NCI-H2227 (cell line): ENCODE data around the gene LRP1B.

Experiments
- DNase-seq: peaks from one replicate; lab custom pipeline; 2025; ENCODE audit not compliant: unreplicated experiment; lab: John Stamatoyannopoulos, UW

Gene LRP1B

GRCh38 chr2:141959941-141960340 is 170.9 kb downstream of the LRP1B start:
- no peak for DNase-seq

DNA sequence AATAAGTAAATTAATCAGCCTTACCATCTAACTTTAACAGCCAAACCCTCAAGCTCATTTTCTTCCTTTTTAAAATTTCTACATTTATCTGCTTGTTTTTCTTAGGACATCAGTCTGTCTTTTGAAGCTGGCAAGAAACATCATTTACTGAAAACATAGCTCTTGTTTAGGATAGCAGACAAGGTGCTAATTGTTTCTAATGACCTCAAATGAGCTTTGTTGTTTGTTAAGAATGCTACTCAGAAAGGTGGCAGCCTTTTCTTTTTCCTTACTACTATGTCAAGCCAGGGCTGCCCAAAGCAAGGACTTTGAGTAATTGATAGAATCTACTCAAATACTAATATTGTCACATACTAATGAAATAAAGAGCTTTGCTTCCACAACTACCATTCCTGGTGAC is 171.8 kb downstream of the LRP1B start:
- no peak for DNase-seq

DNA sequence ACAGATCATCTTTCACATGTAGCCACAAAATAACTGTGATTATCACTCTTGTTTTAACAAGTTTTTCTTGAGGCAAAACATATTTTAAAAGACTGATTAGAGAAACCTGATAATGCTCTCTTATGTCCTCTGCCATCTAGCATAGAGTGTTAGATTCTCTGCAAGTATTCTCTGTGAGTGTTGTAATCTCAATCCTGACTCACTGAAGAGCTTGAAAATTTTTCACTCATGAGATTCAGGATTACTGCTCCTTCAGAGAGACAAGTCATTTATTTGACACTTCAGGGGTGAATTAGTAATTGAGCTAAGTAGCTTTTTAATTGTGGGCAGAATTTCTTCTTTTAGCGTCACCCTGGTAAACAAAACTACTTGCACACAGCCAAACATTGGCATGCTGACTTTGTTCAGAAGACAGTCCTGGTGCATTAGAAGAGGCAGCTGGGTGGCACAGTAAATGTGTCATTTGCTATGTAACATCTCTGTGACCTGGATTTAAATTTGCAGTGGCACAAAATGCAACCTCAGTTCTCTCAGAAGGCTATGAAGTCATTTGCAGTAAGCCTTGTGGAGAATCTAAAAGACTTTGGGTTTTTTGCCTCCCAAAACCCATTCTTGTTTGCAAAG is 172.9 kb downstream of the LRP1B start:
- DNase-seq, result no peak

DNA sequence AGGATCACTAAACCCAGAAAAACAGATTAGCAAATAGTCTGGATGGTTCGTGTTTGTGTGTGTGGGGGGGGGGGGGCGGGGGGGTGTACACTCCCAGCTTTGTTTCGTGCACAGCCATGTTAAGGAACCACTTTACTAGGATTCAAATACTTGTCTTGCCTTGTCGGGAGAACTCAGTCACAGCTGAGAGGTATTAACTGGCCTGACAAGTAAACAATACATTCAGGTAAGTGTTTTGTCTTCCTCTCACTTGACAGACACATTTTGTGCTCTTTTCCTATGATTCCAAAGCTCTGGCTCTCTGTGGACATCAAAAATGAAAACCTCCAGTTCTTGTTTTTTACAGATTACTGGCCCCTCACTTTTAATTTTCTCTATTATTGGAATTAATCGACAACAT is 173.5 kb downstream of the LRP1B start:
- DNase-seq, result no peak

- DNase-seq, result no peak
Measured at GRCh38 chr2:141947396-141948114, 183.3 kb downstream of the LRP1B start.

DNA sequence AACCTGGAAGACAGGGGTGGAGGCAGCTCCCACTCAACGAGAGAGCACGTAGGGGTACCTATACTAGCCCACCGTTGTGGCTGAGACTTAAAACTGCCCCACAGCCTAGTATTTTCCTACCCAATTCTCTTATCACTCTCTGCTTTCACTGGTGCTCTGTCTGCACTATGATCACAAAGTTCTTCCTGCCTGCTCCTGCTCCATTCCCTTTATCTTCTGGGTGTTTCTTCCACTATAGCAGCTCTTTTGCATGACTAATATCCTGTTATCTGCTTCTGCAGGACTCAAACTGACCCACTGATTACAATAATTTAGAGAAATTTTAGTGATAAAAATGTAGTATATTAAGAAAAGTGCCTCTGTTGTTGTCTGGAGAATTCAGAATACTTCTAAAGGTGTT is 184.8 kb downstream of the LRP1B start:
- no peak for DNase-seq

DNA sequence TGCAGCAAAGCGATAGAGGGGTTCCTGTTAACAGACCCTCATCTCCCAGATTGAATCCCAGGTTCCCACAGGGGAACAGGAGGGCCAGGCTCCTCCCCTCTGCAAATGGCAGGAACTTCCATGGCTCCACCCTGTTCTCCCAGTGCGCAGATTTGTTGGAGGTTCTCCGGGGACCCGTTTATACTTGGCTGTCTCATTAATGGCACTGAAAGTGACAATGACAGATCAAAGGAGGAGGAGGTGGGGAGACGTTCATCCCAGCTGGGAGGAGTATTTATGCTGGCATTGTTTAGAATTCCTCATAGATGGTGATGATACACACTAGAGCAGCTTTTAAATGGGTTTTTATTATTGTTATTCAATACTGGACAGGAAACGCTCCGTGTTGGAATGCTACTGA is 186.9 kb downstream of the LRP1B start:
- DNase-seq, result no peak

DNA sequence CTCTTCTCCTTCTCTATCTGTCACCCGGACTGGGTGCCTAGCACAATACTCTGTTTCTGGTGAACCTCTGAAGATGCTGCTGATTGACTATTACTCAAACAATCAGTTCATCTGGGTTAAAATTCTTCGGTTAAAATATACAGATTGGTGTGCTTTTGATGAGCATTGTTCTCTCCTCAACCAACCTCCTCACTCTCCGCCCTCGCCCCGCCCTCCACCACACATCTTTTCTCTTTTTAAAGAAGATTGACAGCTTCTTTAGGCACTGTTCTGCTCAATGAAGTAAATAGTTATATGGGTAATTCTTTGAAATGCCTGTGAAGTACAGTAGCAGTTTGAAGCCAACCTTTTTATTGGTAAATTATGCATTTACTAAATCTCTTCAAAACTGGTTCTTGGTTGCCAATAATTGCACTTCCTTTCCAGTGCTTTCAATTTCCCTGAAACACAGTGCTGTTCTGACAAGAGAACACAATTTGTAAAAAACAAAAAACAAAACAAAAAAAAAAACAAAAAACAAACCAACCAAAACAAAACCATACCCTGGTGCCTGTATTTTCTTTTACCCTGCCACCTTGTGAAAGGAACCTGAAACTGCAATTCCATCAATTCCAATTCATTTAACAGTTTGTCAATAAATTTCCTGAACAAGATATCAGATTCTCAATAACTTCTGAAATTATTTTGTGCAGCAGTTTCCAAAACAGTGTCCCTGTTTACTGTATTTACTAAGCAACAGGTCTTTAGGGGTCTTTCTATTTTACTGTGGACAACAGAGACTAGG is 188.6 kb downstream of the LRP1B start:
- DNase-seq, result no peak

GRCh38 chr2:141941210-141941714 is 189.6 kb downstream of the LRP1B start:
- no peak for DNase-seq

DNA sequence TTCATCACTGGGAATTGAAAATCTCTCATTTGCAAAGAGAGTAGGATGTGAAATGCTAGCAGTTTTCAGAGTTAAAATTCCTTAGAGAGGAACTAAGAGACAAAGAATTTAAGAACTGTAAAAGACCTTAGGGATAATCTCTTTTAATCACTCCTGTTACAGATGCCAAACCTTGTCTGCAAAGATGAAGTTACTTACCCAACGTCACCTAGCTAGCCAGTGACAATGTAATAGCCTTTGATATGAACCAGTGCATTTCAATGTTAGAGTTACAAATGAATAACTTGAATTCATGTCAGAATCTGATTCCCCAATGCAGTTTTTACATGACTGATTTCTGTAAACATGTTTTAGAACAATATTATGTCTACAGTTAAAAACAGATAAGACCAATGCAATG is 190.1 kb downstream of the LRP1B start:
- no peak for DNase-seq

- DNase-seq, result no peak
Measured at GRCh38 chr2:141933226-141933625, 197.6 kb downstream of the LRP1B start.

- DNase-seq, result no peak
Measured at GRCh38 chr2:141932261-141932660, 198.6 kb downstream of the LRP1B start.

DNA sequence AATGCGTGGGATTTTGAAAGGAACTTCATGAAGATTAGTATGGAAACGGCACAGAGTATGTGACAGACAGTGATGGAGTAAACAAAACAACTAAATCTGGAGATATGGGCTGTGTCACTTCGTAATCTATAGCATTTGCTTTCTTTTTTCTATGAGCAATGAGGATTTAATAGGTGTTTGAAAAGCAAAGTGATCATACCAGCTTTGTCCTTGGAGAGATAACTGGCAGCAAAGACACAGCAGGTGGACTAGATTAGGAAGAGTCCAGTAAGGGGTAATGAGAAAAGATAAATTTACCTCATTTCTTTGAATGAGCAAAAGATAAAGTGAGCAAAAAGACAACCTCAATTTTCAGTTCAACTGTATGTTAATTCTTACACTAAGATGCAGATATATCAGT is 199.0 kb downstream of the LRP1B start:
- DNase-seq, result no peak

DNA sequence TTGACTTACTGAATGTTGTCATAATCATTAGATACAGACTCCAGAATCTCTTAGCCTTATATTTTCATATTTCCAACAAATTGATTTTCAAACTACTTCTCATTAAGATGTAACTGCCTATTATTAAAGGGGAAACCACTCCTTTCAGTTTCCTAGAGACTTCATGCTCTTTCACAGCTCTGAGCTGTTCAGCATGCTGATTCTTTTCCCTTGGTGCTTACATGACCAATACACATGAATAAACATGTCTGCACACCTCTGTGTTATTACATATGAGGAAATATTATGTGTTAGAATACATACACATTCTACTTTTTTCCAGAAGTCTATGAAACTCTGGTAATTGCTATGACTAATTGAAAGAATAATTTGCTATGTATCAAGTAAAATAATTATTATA is 200.0 kb downstream of the LRP1B start:
- no peak for DNase-seq

DNA sequence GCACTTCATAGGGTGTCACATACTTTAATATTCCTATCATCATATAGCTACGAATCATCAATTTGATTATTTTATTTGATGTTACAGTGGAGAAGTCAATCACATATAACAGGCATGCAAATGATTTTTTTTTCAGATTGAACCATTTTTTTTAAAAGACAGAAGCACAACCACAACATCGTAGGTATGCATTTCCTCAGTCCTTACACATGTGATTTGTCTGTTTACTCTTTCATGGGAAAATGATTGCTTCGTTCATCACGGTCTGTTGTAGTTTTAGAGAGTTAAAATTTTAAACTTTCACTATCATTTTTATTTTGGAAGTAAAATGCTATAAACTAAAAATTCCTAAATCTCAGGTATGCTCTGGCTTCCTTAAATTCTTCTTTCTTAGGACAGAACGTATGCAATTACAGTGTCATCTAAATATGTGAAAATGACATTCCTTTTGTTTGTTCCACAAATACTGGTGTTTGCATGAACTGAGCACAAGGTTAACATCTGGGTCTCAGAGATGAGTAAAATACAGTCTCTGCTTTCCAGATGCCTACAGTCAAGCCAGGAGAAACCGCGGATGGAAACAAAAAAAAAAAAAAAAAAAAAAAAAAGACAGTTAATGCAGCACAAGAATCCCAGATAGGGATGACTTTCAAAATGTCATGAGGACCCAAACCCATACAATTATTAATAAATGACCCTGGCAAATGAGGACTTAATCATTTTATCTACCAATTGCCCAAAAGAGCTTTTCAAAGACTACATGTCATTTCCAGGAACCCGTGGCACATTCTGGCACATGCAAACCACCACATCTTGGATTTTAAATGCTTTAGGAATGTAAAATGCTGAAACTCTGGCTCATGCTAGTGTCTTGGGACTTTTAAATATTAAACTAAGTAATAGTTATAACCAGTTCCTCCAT is 201.2 kb downstream of the LRP1B start:
- no peak for DNase-seq

DNA sequence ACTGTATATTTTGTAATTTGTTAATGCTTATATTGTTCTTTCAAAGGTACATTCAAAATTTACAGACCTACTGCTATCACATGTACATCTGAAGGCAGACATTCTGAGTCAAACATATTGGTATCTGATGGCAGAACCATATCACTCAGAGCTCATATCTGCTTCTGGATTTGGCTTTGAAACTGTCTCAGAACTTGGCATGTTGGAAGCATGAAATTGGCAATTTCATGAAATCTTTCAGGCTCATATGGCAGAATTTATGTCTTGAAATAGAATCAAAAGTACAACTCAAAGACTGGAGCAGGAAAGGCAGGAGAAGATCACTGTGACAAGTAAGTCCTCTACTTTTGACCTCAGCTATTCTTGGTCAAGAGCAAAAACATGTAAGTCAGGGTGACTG is 202.3 kb downstream of the LRP1B start:
- no peak for DNase-seq

DNA sequence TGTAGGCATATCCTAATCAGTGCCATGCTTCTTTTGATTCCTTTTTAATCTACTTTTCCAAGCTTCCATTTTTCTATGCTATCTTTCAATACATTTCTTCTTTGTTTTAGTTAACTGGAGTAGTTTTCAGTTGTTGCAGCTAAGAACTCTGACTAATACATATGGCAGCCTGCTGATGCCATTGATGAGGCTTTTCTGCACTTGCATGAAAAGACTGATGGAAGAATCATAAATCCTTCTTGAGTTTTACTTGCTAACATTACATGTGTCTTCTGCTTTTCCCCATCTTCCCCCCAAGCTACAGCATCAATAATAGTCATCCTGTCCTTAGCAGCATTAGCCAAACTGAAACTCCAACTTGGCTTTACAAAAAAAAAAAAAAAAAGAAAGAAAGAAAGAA is 203.3 kb downstream of the LRP1B start:
- no peak for DNase-seq

DNA sequence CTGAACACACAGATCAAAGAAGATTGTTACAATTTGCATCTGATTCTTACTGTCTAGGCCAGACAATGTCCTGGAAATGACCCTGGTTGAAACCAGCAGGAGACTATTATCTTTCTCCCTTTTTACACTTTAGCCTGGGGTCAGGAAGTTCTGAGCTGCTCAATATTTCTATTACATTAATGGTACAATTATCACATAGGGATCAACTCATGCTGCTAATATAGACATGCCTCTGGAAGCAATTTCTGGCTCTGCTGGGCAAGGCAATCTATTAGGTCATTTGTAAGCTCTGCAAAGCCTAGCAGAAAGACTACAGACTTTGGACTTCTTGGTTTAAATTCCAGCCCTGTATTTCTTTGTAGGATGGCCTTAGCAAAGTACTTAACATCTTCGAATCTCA is 205.3 kb downstream of the LRP1B start:
- DNase-seq, result no peak

GRCh38 chr2:141923657-141924056 is 207.2 kb downstream of the LRP1B start:
- no peak for DNase-seq

DNA sequence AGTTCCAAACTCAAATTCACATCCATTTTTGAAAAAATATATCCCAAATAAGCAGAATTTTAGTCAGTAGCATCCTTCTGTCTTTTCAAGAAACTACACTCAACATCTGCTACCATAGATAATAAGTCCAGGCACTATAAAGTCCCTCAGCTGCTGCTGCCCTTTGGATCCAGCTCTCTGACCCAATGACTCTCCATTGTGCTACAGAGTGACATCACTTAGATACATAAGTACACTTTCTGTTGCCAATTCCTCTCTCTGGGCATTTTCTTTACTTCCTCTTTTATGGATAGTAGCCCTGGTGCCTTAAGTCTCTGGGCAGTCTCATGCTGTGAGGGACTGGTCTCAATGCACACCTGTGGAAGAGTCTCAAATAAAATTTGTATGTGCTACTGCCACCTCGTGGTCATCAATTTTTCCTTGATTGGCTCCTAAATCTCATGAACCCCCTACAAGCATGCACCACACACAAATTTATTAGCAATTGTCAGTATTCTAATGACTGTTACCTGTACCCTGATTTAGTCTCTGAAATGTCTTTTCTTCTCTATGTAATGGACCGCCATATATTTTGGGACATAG is 219.2 kb downstream of the LRP1B start:
- no peak for DNase-seq

GRCh38 chr2:141906678-141907077 is 224.1 kb downstream of the LRP1B start:
- no peak for DNase-seq
